Measurements from ENCODE around the gene SHB.

- TF ChIP-seq CTCF (IDR thresholded peaks at IDR 0.05) (no peak), POLR2AphosphoS5 (IDR thresholded peaks at IDR 0.05) (no peak), POLR2A (IDR thresholded peaks at IDR 0.05) (no peak)
Observed at GRCh38 chr9:37986771-37987258, 82.2 kb downstream of the SHB start.
